Measurements from ENCODE around the gene MAN1A2. TPM values are rescaled to one million over a fixed set of nuclear protein-coding genes. Genes with fewer than 3 reads are reported as not detected.

Gene MAN1A2
- 53.2 and 55.2 TPM in 2 replicates for total RNA-seq

DNA sequence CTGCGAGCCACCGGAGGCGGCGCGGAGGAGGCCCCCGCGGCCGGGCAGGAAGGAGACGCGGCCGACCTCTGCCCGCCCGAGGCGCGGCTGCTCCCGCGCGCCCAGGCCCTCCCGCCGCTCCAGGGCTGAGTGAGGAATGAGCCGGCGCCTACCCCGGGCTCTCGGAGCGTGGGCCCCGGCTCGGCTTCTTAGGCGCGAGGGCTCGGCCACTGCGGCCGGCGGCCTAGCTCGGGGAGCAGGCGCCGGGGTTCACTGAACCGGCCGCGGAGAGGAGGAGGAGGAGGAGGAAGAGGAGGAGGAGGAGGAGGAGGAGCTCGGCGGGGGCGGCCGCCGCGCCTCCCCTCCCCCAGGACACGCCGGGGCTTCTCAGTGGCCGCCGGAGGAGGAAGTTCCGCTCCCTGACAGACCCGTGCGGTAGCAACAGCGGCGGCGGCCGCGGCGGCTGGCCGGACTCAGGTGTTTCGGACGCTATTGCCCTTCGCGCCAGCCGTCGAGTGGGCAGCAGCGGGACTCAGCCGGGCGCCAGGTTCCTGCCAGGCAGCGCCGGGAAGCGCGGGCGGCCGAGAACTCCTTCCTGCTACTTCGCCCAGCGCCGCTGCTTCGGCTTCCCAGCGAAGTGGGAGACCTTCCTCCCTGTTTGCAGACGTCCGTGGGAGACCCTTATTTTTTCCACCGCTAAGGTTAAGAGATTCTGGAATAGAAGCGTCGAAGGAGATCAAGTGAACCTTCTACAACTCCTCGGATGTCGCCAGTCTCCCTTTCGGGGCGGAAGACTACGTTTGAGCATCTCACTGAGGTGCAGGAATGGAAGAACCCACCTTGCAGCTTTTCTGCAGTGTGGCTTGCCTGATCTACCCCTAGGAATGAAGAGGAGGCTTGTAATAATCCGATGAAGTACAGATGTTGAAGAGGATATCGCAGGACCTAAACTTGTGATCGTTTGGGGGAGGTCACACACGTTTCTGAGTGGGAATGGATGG is at the start of gene MAN1A2:
Gene MAN1A2 (plus strand): TSS at position 404 of the 980 bp plus-strand sequence. CDS start 735 bp downstream, outside the sequence.

Other genes starting within 250 kb of the MAN1A2 start
- 1.7 and 1.8 TPM in 2 replicates for gene TRIM45, start 245.7 kb upstream of the MAN1A2 start, total RNA-seq
- under 0.01 TPM in 1 of 2 replicates, not detected in the other for gene VTCN1, start 156.5 kb upstream of the MAN1A2 start, total RNA-seq
- 9.0 and 10.9 TPM in 2 replicates for gene TENT5C, start 238.6 kb downstream of the MAN1A2 start, total RNA-seq